Spleen (tissue), 11 donors: Measurements from ENCODE around the gene PCDHGB3. TPM values are rescaled to one million over a fixed set of nuclear protein-coding genes. Genes with fewer than 3 reads are reported as not detected.
A peak's percentile ranks its signal among the peaks of the same experiment; 100 is the strongest.
"Not testable (repeated sequence)": the region's sequence is repeated elsewhere in the genome, so short reads cannot be mapped to it uniquely, and the experiment has no call there.

Source experiments
- DNase-seq: peaks from one replicate; pipeline ENCODE4 v3.0.0-alpha.2; 2020
- H3K27ac ChIP-seq, 8 donors: fragments of 200-600 bp; sonication (generic) in 7 of 8; 1 replicate in 4 of 8; 2 replicates in 4 of 8; pipeline versions ENCODE4 v1.5.0 to v1.8.0; 2016 to 2021; ENCODE audit warnings: inconsistent platforms in 4 of 8, mild to moderate bottlenecking in 4 of 8, moderate library complexity in 1 of 8
- H3K27me3 ChIP-seq, 7 donors: fragments of 200-600 bp; sonication (generic) in 6 of 7; replicated peaks in 1 of 7; 1 replicate in 4 of 7; 2 replicates in 3 of 7; pipeline versions ENCODE4 v1.5.0 to v1.8.0; 2016 to 2021; ENCODE audit warnings: inconsistent platforms in 3 of 7, mild to moderate bottlenecking in 1 of 7
- H3K36me3 ChIP-seq, 6 donors: fragments of 200-600 bp; sonication (generic) in 5 of 6; 1 replicate in 4 of 6; 2 replicates in 2 of 6; pipeline versions ENCODE4 v1.5.0 to v1.8.0; 2016 to 2021; ENCODE audit warnings: inconsistent platforms in 2 of 6
- H3K4me1 ChIP-seq, 6 donors: fragments of 200-600 bp; sonication (generic) in 5 of 6; 1 replicate in 3 of 6; 2 replicates in 3 of 6; pipeline versions ENCODE4 v1.5.0 to v1.8.0; 2016 to 2021; ENCODE audit warnings: inconsistent platforms in 3 of 6
- H3K4me3 ChIP-seq, 8 donors: fragments of 200-600 bp; sonication (generic) in 7 of 8; 1 replicate in 4 of 8; 2 replicates in 4 of 8; pipeline versions ENCODE4 v1.5.0 to v1.8.0; 2016 to 2021; ENCODE audit warnings: inconsistent platforms in 4 of 8, mild to moderate bottlenecking in 4 of 8, moderate library complexity in 2 of 8
- H3K9me3 ChIP-seq, 8 donors: fragments of 200-600 bp; sonication (generic) in 7 of 8; 1 replicate in 4 of 8; 2 replicates in 4 of 8; pipeline versions ENCODE4 v1.5.0 to v1.8.0; 2016 to 2021; ENCODE audit warnings: inconsistent platforms in 4 of 8
- CTCF ChIP-seq, 11 experiments: fragments of 200-600 bp in 7 of 11; fragments of 450-650 bp in 4 of 11; sonication (generic) in 4 of 11; IDR thresholded peaks in 8 of 11; conservative IDR thresholded peaks in 3 of 11; 1 replicate in 7 of 11; 2 replicates in 4 of 11; pipeline versions ENCODE4 v1.4.0 to v1.8.0; 2016 to 2021; ENCODE audit warnings: antibody characterized with exemption in 11 of 11, inconsistent platforms in 4 of 11, mild to moderate bottlenecking in 1 of 11
- POLR2A ChIP-seq, 3 donors: fragments of 450-650 bp; IDR thresholded peaks; one replicate each; pipeline ENCODE4 v1.5.1; 2017; ENCODE audit warnings: antibody characterized with exemption in 3 of 3, mild to moderate bottlenecking in 1 of 3
- POLR2AphosphoS5 ChIP-seq, 3 donors: sonication (generic); formaldehyde crosslinking; IDR thresholded peaks; one replicate each; pipeline ENCODE4 v1.5.1; 2017; ENCODE audit warnings: antibody characterized with exemption in 3 of 3
- WGBS, 5 donors: extraction: QIAGEN DNeasy Blood & Tissue Kit in 3 of 5; methylation state at CpG; one replicate each; pipeline versions ENCODE4 v1.1.5 to v1.1.7; 2013 to 2018; 5-methylcytosine and 5-hydroxymethylcytosine counted together
- intact Hi-C: fragments of 100-400 bp; cut with DNase I; formaldehyde crosslinking; loops from one replicate; pipeline ENCODE4 v1.15.0; 2023; ENCODE audit warnings: low total_unique reads
- polyA plus RNA-seq, 3 donors: library from polyadenylated mRNA; stranded (reverse); fragments of 200-250 nt; gene quantifications; one replicate each; pipeline ENCODE4 v1.2.1, GENCODE V29; 2013
- total RNA-seq, 7 donors: library from RNA; depleted of rRNA in 3 of 7; stranded (reverse); fragments of >200 nt in 3 of 7; fragmentation: NEBNext Ultra II Directional in 4 of 7; extraction: Animal tissue kit (Norgen Biotek cat#: 25700) in 4 of 7; gene quantifications; one replicate each; pipeline versions ENCODE4 v1.1.0 to v1.2.1, GENCODE V29; 2016 to 2021
- donor health status: healthy with polysubstance abuse.
- donor health status: DM: no; HTN: no; CAD: no; lungs with moderate emphysema.
- donor health status: DM: no; HTN: no; CAD: no.
- donor health status: Bipolar disorder and iron deficiency.
- donor health status: healthy.
- donor health status: DM: no; HTN: no; CAD: no.
- donor health status: DM: yes; HTN: yes; CAD: no.

Gene PCDHGB3
- total and polyA plus RNA-seq, 10 donors = 0.06 to 5.0 (median 3.8) TPM

- Histone ChIP-seq H3K9me3 (peaks cover 4 to 98% (median 88%) of the 10 kb centered on the region in 8 donors), H3K36me3 (peaks cover 0 to 6% (median 0%) of the 10 kb centered on the region in 6 donors), H3K4me1 (peaks cover 0 to 21% (median 5%) of the 10 kb centered on the region in 6 donors), H3K27me3 (peaks cover 0 to 99% (median 30%) of the 10 kb centered on the region in 7 donors), H3K27ac (no peak within 1 kb of the TSS), H3K4me3 (peak within 1 kb of the TSS; percentile 11 to 60 (median 32))
- WGBS, 5 donors = 12 to 16% (median 14%) methylated on average over 25 to 31 of the region's 31 CpGs
- TF ChIP-seq CTCF (IDR thresholded peaks at IDR 0.05 in 8 of 11, conservative IDR thresholded peaks at IDR 0.05 in 3 of 11) (peak in 9 of 11 experiments; percentile 3 to 65 (median 44)), POLR2A (IDR thresholded peaks at IDR 0.05) (no peak)
- no peak for DNase-seq
- intact Hi-C loops = no loop called here
These were observed 43.0 kb downstream of the PCDHGB3 start, which contains the start of gene PCDHGA10 for GRCh38 chr5:141412854-141413539. PCDHGA10 (plus strand) TSS chr5:141412987; CDS start chr5:141413176, 189 bp downstream.

- intact Hi-C loops = no loop called here
- Histone ChIP-seq H3K27ac (no peak overlapping the region), H3K4me3 (peak overlapping the region; percentile 11 to 60 (median 32)), H3K27me3 (peaks cover 0 to 99% (median 28%) of the 10 kb centered on the region in 7 donors), H3K36me3 (peaks cover 0 to 6% (median 0%) of the 10 kb centered on the region in 6 donors), H3K9me3 (peaks cover 4 to 98% (median 88%) of the 10 kb centered on the region in 8 donors), H3K4me1 (peaks cover 0 to 21% (median 5%) of the 10 kb centered on the region in 6 donors)
- no peak for DNase-seq
- WGBS, 5 donors = 15 to 21% (median 17%) methylated on average over 25 of the region's 25 CpGs
- no peak for TF ChIP-seq POLR2AphosphoS5 (IDR thresholded peaks at IDR 0.05)
- no peak for TF ChIP-seq POLR2A (IDR thresholded peaks at IDR 0.05)
- no peak for TF ChIP-seq CTCF (IDR thresholded peaks at IDR 0.05 in 8 of 11, conservative IDR thresholded peaks at IDR 0.05 in 3 of 11)
These were observed 43.6 kb downstream of the PCDHGB3 start for GRCh38 chr5:141413540-141414069.

GRCh38 chr5:141414548-141415274, 44.7 kb downstream of the PCDHGB3 start:
- H3K9me3 ChIP-seq = peaks cover 3 to 98% (median 88%) of the 10 kb centered on the region in 8 donors
- H3K27ac ChIP-seq, H3K36me3 ChIP-seq, DNase-seq: not testable (repeated sequence)
- intact Hi-C loops = loop anchor here (5.0 kb wide), 1 partner anchor 148 kb away; no protein-coding TSS in a partner anchor
- H3K4me1 ChIP-seq = peaks cover 0 to 21% (median 5%) of the 10 kb centered on the region in 6 donors
- peak overlapping the region in 1 of 8 donors; percentile 37 for H3K4me3 ChIP-seq
- peaks cover 0 to 99% (median 29%) of the 10 kb centered on the region in 7 donors for H3K27me3 ChIP-seq
- 24 to 39% (median 30%) methylated on average over 9 to 46 of the region's 46 CpGs for WGBS, 5 donors

- 18 to 39% (median 23%) methylated on average over 11 to 24 of the region's 24 CpGs for WGBS, 5 donors
- not testable (repeated sequence) for H3K27ac ChIP-seq, H3K36me3 ChIP-seq, DNase-seq
- intact Hi-C loops = loop anchor here (5.0 kb wide), 1 partner anchor 147 kb away; no protein-coding TSS in a partner anchor
- H3K27me3 ChIP-seq = peaks cover 0 to 99% (median 27%) of the 10 kb centered on the region in 7 donors
- peaks cover 2 to 98% (median 88%) of the 10 kb centered on the region in 8 donors for H3K9me3 ChIP-seq
- H3K4me1 ChIP-seq = peaks cover 0 to 21% (median 5%) of the 10 kb centered on the region in 6 donors
- peak overlapping the region in 1 of 8 donors; percentile 37 for H3K4me3 ChIP-seq
These were observed 45.2 kb downstream of the PCDHGB3 start for GRCh38 chr5:141415275-141415618.
